Large intestine (tissue), 3 donors: ENCODE results near the gene ACOXL. TPM values are rescaled to one million over a fixed set of nuclear protein-coding genes. Genes with fewer than 3 reads are reported as not detected.

Experiments used
- DNase-seq, 2 donors: peaks; one replicate each; pipeline versions ENCODE4 v3.0.0 to v3.0.0-alpha.2; 2013
- H3K27ac ChIP-seq: one replicate; pipeline ENCODE4 v1.5.1; 2013; ENCODE audit warnings: low read length
- H3K27me3 ChIP-seq: 2 replicates; pipeline ENCODE4 v1.6.1; 2013; ENCODE audit warnings: low read length; ENCODE audit not compliant: control insufficient read depth, insufficient read depth
- H3K36me3 ChIP-seq: 2 replicates; pipeline ENCODE4 v1.6.1; 2013; ENCODE audit warnings: low read length; ENCODE audit not compliant: control insufficient read depth, insufficient read depth
- H3K4me1 ChIP-seq: one replicate; pipeline ENCODE4 v1.6.1; 2013; ENCODE audit warnings: low read length; ENCODE audit not compliant: control insufficient read depth, insufficient read depth
- H3K4me3 ChIP-seq: one replicate; pipeline ENCODE4 v1.5.1; 2013; ENCODE audit warnings: low read length
- H3K9me3 ChIP-seq: one replicate; pipeline ENCODE4 v1.6.1; 2013; ENCODE audit warnings: mild to moderate bottlenecking, low read depth, low read length, moderate library complexity; ENCODE audit not compliant: control insufficient read depth
- WGBS: methylation state at CpG from one replicate; pipeline ENCODE4 v1.1.5; 2013; ENCODE audit warnings: low lambda C conversion rate; ENCODE audit not compliant: insufficient coverage; 5-methylcytosine and 5-hydroxymethylcytosine counted together
- polyA plus RNA-seq: library from polyadenylated mRNA; unstranded; fragments of 120-200 nt; gene quantifications from one replicate; pipeline ENCODE4 v1.2.1, GENCODE V29; 2013

The ACOXL gene
- polyA plus RNA-seq, 1 donor = 0.07 TPM

- Histone ChIP-seq H3K4me3 (no peak overlapping the region), H3K27ac (no peak overlapping the region), H3K27me3 (no peaks in the 10 kb centered on the region), H3K4me1 (peaks cover 5% of the 10 kb centered on the region), H3K9me3 (no peaks in the 10 kb centered on the region), H3K36me3 (no peaks in the 10 kb centered on the region)
- WGBS = no CpG with 5 or more reads among the region's 6 CpGs
- DNase-seq = no peak
Observed at GRCh38 chr2:110995911-110996310, 263.5 kb downstream of the ACOXL start.

- Histone ChIP-seq H3K9me3 (no peaks in the 10 kb centered on the region), H3K27me3 (peaks cover 2% of the 10 kb centered on the region), H3K4me1 (peaks cover 5% of the 10 kb centered on the region), H3K4me3 (no peak overlapping the region), H3K36me3 (no peaks in the 10 kb centered on the region), H3K27ac (no peak overlapping the region)
- no peak for DNase-seq
- 93% methylated on average over 2 of the region's 6 CpGs for WGBS
Observed at GRCh38 chr2:110997331-110998045, 265.1 kb downstream of the ACOXL start.

GRCh38 chr2:110998311-110998710 is 265.9 kb downstream of the ACOXL start:
- Histone ChIP-seq H3K9me3 (no peaks in the 10 kb centered on the region), H3K4me1 (peaks cover 5% of the 10 kb centered on the region), H3K27me3 (peaks cover 2% of the 10 kb centered on the region), H3K4me3 (no peak overlapping the region), H3K36me3 (no peaks in the 10 kb centered on the region), H3K27ac (no peak overlapping the region)
- DNase-seq = no peak
- no CpG with 5 or more reads among the region's 4 CpGs for WGBS

GRCh38 chr2:110999626-111000025 is 267.3 kb downstream of the ACOXL start:
- Histone ChIP-seq H3K27ac (no peak overlapping the region), H3K27me3 (peaks cover 2% of the 10 kb centered on the region), H3K4me1 (no peaks in the 10 kb centered on the region), H3K36me3 (no peaks in the 10 kb centered on the region), H3K9me3 (no peaks in the 10 kb centered on the region), H3K4me3 (no peak overlapping the region)
- no peak for DNase-seq

GRCh38 chr2:111005307-111005706 is 272.9 kb downstream of the ACOXL start:
- no CpG with 5 or more reads among the region's 3 CpGs for WGBS
- DNase-seq = no peak
- Histone ChIP-seq H3K4me1 (no peaks in the 10 kb centered on the region), H3K27me3 (peaks cover 2% of the 10 kb centered on the region), H3K36me3 (no peaks in the 10 kb centered on the region), H3K4me3 (no peak overlapping the region), H3K9me3 (no peaks in the 10 kb centered on the region), H3K27ac (no peak overlapping the region)

- no peak for DNase-seq
- Histone ChIP-seq H3K9me3 (no peaks in the 10 kb centered on the region), H3K4me3 (no peak overlapping the region), H3K36me3 (no peaks in the 10 kb centered on the region), H3K27me3 (peaks cover 2% of the 10 kb centered on the region), H3K27ac (no peak overlapping the region), H3K4me1 (no peaks in the 10 kb centered on the region)
- 100% methylated on average over 1 of the region's 4 CpGs for WGBS
Observed at GRCh38 chr2:111005821-111006220, 273.4 kb downstream of the ACOXL start.

- no peaks in the 10 kb centered on the region for H3K36me3 ChIP-seq
- no peaks in the 10 kb centered on the region for H3K4me1 ChIP-seq
- no peaks in the 10 kb centered on the region for H3K27me3 ChIP-seq
- H3K9me3 ChIP-seq = no peaks in the 10 kb centered on the region
- no peak overlapping the region for H3K4me3 ChIP-seq
- peak in 1 of 2 donors; percentile 60 for DNase-seq
- no peak overlapping the region for H3K27ac ChIP-seq
- 89% methylated on average over 7 of the region's 7 CpGs for WGBS
Observed at GRCh38 chr2:111007757-111008688, 275.6 kb downstream of the ACOXL start.

- no peak overlapping the region for H3K27ac ChIP-seq
- H3K4me3 ChIP-seq = no peak overlapping the region
- DNase-seq = no peak
- H3K9me3 ChIP-seq = no peaks in the 10 kb centered on the region
- no peaks in the 10 kb centered on the region for H3K36me3 ChIP-seq
- no peaks in the 10 kb centered on the region for H3K4me1 ChIP-seq
- no peaks in the 10 kb centered on the region for H3K27me3 ChIP-seq
Observed at GRCh38 chr2:111011218-111011617, 278.8 kb downstream of the ACOXL start.

GRCh38 chr2:111015283-111015995 is 283.1 kb downstream of the ACOXL start:
- Histone ChIP-seq H3K27ac (no peak overlapping the region), H3K4me3 (no peak overlapping the region)
- WGBS = no CpG with 5 or more reads among the region's 2 CpGs

GRCh38 chr2:111017034-111017622 is 284.8 kb downstream of the ACOXL start:
- no peaks in the 10 kb centered on the region for H3K36me3 ChIP-seq
- no peaks in the 10 kb centered on the region for H3K4me1 ChIP-seq
- DNase-seq = peak in 1 of 2 donors; percentile 56
- no CpG with 5 or more reads among the region's 7 CpGs for WGBS
- H3K27ac ChIP-seq = no peak overlapping the region
- H3K27me3 ChIP-seq = no peaks in the 10 kb centered on the region
- no peak overlapping the region for H3K4me3 ChIP-seq
- H3K9me3 ChIP-seq = no peaks in the 10 kb centered on the region

More at GRCh38 chr2:111015283-111015995, 283.1 kb downstream of the ACOXL start:
- H3K36me3 ChIP-seq = no peaks in the 10 kb centered on the region
- H3K4me1 ChIP-seq = no peaks in the 10 kb centered on the region
- no peak for DNase-seq
- H3K9me3 ChIP-seq = no peaks in the 10 kb centered on the region
- H3K27me3 ChIP-seq = no peaks in the 10 kb centered on the region
